Mesendoderm (in vitro differentiated cells): ENCODE data around the gene NOS2.
A peak's percentile ranks its signal among the peaks of the same experiment; 100 is the strongest.

Source experiments
- DNase-seq: peaks from one replicate; pipeline ENCODE4 v3.0.0; 2013
- H2AK5ac ChIP-seq: 2 replicates; pipeline ENCODE4 v1.6.1; 2013; ENCODE audit warnings: low read length, inconsistent platforms
- H2BK120ac ChIP-seq: 2 replicates; pipeline ENCODE4 v1.6.1; 2013; ENCODE audit warnings: low read depth, mild to moderate bottlenecking, low read length, moderate library complexity, mixed read lengths
- H2BK15ac ChIP-seq: replicated peaks from 2 replicates; pipeline ENCODE4 v1.6.1; 2013; ENCODE audit warnings: low read depth, mild to moderate bottlenecking, moderate library complexity
- H2BK5ac ChIP-seq: 2 replicates; pipeline ENCODE4 v1.6.1; 2013; ENCODE audit warnings: low read length, inconsistent platforms
- H3K18ac ChIP-seq: 2 replicates; pipeline ENCODE4 v1.6.1; 2013; ENCODE audit warnings: mild to moderate bottlenecking, low read length, mixed read lengths
- H3K23ac ChIP-seq: one replicate; pipeline ENCODE4 v1.6.1; 2013; ENCODE audit warnings: low read length
- H3K27ac ChIP-seq: 2 replicates; pipeline ENCODE4 v1.5.1; 2013; ENCODE audit warnings: low read depth, mild to moderate bottlenecking, inconsistent platforms, low read length, moderate library complexity
- H3K27me3 ChIP-seq: 2 replicates; pipeline ENCODE4 v1.6.1; 2013; ENCODE audit warnings: low read length, control low read depth, mild to moderate bottlenecking, inconsistent platforms; ENCODE audit not compliant: insufficient read depth, poor library complexity
- H3K36me3 ChIP-seq: 2 replicates; pipeline ENCODE4 v1.6.1; 2013; ENCODE audit warnings: low read length, inconsistent platforms; ENCODE audit not compliant: control insufficient read depth, insufficient read depth
- H3K4ac ChIP-seq: one replicate; pipeline ENCODE4 v1.6.1; 2013; ENCODE audit warnings: low read depth, mild to moderate bottlenecking, low read length, moderate library complexity
- H3K4me1 ChIP-seq: 2 replicates; pipeline ENCODE4 v1.6.1; 2013; ENCODE audit warnings: low read depth, low read length, inconsistent platforms; ENCODE audit not compliant: control insufficient read depth
- H3K4me2 ChIP-seq: 2 replicates; pipeline ENCODE4 v1.6.1; 2013; ENCODE audit warnings: low read length
- H3K4me3 ChIP-seq: 2 replicates; pipeline ENCODE4 v1.5.1; 2013; ENCODE audit warnings: mild to moderate bottlenecking, low read length
- H3K56ac ChIP-seq: one replicate; pipeline ENCODE4 v1.6.1; 2013; ENCODE audit warnings: low read length
- H3K79me1 ChIP-seq: 2 replicates; pipeline ENCODE4 v1.6.1; 2013; ENCODE audit warnings: low read length, inconsistent platforms
- H3K79me2 ChIP-seq: 2 replicates; pipeline ENCODE4 v1.6.1; 2013; ENCODE audit warnings: mild to moderate bottlenecking, low read length; ENCODE audit not compliant: control insufficient read depth, insufficient read depth
- H3K9ac ChIP-seq: 2 replicates; pipeline ENCODE4 v1.6.1; 2013; ENCODE audit warnings: low read length, inconsistent platforms
- H4K5ac ChIP-seq: one replicate; pipeline ENCODE4 v1.6.1; 2013; ENCODE audit warnings: low read length
- H4K8ac ChIP-seq: one replicate; pipeline ENCODE4 v1.6.1; 2013; ENCODE audit warnings: low read depth, mild to moderate bottlenecking, control low read depth, low read length, moderate library complexity
- WGBS: extraction: QIAGEN DNeasy Blood & Tissue Kit; methylation state at CpG from one replicate; pipeline ENCODE4 v1.1.7; 2013; ENCODE audit warnings: low lambda C conversion rate, missing lambda C conversion rate; ENCODE audit not compliant: insufficient coverage; ENCODE audit errors: extremely low coverage; 5-methylcytosine and 5-hydroxymethylcytosine counted together

Gene NOS2

DNA sequence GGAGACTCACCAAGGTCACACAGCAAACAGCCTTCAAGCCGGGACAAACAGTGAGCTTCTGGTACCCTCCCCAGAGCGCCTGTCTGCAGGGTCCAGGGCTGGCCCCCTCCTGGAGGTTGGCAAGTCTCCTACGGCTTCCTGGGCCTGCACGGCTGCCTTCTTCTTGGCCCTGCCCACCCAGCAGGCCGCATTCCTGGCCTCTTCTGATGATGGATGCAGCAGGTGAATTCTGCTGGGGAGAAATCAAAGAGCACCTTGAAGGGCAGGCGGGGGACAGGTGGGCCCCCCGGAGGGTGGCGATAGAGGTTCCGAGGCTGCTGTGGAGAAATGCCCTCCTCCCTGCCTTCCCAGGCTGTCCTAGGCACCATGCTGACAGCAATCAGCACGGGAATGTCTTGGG is 3.8 kb upstream of the NOS2 start:
- no peak overlapping the region for H2BK5ac ChIP-seq
- H3K23ac ChIP-seq = no peak overlapping the region
- H3K9ac ChIP-seq = no peak overlapping the region
- H3K27me3 ChIP-seq = no peaks in the 10 kb centered on the region
- DNase-seq = no peak
- no peaks in the 10 kb centered on the region for H3K4me1 ChIP-seq
- H3K4me2 ChIP-seq = no peak overlapping the region
- H3K56ac ChIP-seq = no peak overlapping the region
- H3K4ac ChIP-seq = no peak overlapping the region
- H3K18ac ChIP-seq = no peak overlapping the region
- no peak overlapping the region for H3K4me3 ChIP-seq
- no CpG with 5 or more reads among the region's 10 CpGs for WGBS
- no peak overlapping the region for H4K8ac ChIP-seq
- no peaks in the 10 kb centered on the region for H3K79me1 ChIP-seq
- no peak overlapping the region for H2BK15ac ChIP-seq
- H3K36me3 ChIP-seq = no peaks in the 10 kb centered on the region
- no peak overlapping the region for H3K27ac ChIP-seq
- no peaks in the 10 kb centered on the region for H3K79me2 ChIP-seq
- no peak overlapping the region for H2AK5ac ChIP-seq
- H2BK120ac ChIP-seq = no peak overlapping the region
- H4K5ac ChIP-seq = no peak overlapping the region

DNA sequence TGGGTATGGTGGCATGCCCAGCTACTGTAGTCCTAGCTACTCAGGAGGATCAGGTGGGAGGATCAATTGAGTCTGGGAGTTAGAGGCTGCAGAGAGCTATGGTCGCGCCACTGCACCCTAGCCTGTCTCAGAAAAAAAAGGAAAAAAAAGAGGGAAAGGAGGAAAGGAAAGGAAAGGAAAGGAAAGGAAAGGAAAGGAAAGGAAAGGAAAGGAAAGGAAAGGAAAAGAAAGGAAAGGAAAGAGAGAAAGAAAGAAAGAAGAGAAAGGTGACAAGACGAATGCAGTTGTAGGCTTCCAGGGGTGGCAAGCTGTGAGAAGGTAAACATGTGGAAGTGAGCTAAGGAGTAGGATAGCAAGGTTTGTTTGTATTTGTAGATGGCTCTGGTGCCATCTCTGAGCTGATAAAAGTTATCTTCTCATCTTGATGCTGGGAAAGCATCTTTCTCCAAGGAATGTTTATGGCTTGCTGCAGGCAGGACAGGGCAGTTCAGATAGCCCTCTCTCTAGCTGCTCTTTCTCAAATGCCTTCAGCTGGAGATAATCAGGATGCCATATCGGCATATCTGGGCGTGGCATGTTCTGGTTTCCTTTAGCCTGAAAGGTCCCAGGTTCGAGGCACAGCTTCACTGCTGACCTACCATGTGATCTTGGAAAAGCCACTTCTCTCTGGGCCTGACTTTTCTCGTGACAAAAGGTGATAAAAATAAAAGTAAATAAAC is 2.8 kb upstream of the NOS2 start:
- H3K4me2 ChIP-seq = no peak overlapping the region
- no peak overlapping the region for H2AK5ac ChIP-seq
- no peaks in the 10 kb centered on the region for H3K27me3 ChIP-seq
- peak; percentile 35 for DNase-seq
- H4K8ac ChIP-seq = no peak overlapping the region
- H4K5ac ChIP-seq = no peak overlapping the region
- no peak overlapping the region for H3K9ac ChIP-seq
- H2BK120ac ChIP-seq = no peak overlapping the region
- no peak overlapping the region for H2BK5ac ChIP-seq
- H3K27ac ChIP-seq = no peak overlapping the region
- no peak overlapping the region for H3K23ac ChIP-seq
- no peak overlapping the region for H3K4ac ChIP-seq
- no peaks in the 10 kb centered on the region for H3K4me1 ChIP-seq
- H2BK15ac ChIP-seq = no peak overlapping the region
- no peak overlapping the region for H3K4me3 ChIP-seq
- no peaks in the 10 kb centered on the region for H3K79me1 ChIP-seq
- H3K79me2 ChIP-seq = no peaks in the 10 kb centered on the region
- no peaks in the 10 kb centered on the region for H3K36me3 ChIP-seq
- no peak overlapping the region for H3K18ac ChIP-seq
- no peak overlapping the region for H3K56ac ChIP-seq
- no CpG with 5 or more reads among the region's 7 CpGs for WGBS

DNA sequence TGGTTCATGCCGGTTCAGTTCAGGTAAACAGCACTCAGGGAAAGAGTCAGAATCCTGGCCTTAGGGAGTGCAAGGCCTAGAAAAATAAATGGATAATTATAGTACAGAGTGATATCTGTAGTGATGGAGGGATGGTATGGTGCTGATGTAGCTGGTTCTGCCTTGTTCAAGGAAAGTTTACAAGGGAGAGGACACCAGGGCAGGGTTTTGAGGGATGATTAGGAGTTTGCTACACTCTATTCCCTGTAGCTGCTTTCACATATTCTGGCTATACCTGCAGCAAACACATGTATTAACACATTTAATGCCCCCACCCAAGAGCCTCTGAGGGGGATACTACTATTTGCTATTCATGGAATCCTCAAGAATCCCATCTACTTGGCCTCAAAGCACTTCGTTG is 1.7 kb upstream of the NOS2 start:
- Histone ChIP-seq H3K4me3 (no peak overlapping the region), H3K27me3 (no peaks in the 10 kb centered on the region), H3K56ac (no peak overlapping the region), H2BK120ac (no peak overlapping the region), H3K9ac (no peak overlapping the region), H3K18ac (no peak overlapping the region), H2BK15ac (no peak overlapping the region), H3K36me3 (no peaks in the 10 kb centered on the region), H3K4me1 (no peaks in the 10 kb centered on the region), H3K79me2 (no peaks in the 10 kb centered on the region), H3K23ac (no peak overlapping the region), H3K4me2 (no peak overlapping the region), H3K4ac (no peak overlapping the region), H3K79me1 (no peaks in the 10 kb centered on the region), H2BK5ac (no peak overlapping the region), H4K8ac (no peak overlapping the region), H2AK5ac (no peak overlapping the region), H4K5ac (no peak overlapping the region), H3K27ac (no peak overlapping the region)
- WGBS = no CpG with 5 or more reads among the region's 2 CpGs
- no peak for DNase-seq

DNA sequence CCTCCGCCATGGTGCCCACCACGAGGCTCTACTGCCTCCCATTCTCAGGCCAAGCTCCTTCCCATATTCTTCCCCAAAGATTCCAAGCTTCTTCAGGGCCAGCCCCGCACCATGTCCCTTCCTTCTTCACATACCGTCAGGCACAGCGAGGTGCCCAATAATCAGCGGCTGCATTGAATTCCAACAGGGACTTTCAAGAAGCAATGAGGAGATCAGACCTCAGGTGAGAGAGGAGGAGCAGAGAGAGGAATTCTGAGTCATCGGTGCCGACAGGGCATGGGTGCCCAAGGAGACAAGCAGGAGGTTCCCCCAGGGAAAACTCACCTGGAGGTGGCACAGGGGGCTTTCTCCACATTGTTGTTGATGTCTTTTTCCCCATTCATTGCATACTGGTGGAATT is 2.0 kb downstream of the NOS2 start:
- Histone ChIP-seq H3K9ac (no peak overlapping the region), H3K79me1 (no peaks in the 10 kb centered on the region), H3K27ac (no peak overlapping the region), H3K36me3 (no peaks in the 10 kb centered on the region), H4K5ac (no peak overlapping the region), H3K4me3 (no peak overlapping the region), H2BK15ac (no peak overlapping the region), H3K27me3 (no peaks in the 10 kb centered on the region), H3K79me2 (no peaks in the 10 kb centered on the region), H3K56ac (no peak overlapping the region), H2BK120ac (no peak overlapping the region), H4K8ac (no peak overlapping the region), H3K4me1 (no peaks in the 10 kb centered on the region), H3K23ac (no peak overlapping the region), H2BK5ac (no peak overlapping the region), H3K18ac (no peak overlapping the region), H3K4me2 (no peak overlapping the region), H2AK5ac (no peak overlapping the region), H3K4ac (no peak overlapping the region)
- DNase-seq = peak; percentile 35
- WGBS = no CpG with 5 or more reads among the region's 8 CpGs

DNA sequence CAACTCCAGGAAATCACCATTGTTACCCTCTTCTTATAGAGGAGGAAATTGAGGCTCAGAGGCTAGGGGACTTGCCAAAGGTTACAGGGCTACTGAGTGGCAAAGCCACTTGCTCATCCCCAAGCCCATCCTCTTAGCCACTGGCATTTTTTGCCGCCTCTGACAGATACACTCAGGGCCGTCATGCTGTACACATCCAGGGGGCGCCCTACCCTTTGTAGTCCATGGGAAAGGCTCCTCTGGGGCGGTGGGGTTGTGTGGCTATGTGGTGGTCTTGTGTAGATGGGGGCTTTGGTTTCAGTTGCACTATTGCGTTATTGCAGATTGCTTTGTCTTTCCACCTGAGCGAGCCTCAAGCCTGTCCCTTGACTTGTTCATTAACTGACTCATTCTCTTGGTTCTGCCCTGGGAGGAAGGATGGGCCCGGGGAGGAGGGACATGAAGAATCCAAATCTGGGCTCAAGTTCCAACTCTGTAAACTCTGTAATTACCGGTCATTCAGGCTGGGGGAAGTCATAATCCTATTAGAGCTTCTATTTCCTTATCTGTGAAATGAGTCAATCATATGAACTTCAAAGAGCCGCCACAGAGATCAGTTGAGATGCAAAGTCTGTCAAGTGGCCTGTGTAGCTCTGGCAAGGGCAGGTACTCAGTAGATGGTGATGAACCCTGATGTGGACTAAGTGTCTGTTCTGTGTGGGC is 2.8 kb downstream of the NOS2 start:
- Histone ChIP-seq H3K27ac (no peak overlapping the region), H4K5ac (no peak overlapping the region), H3K79me1 (no peaks in the 10 kb centered on the region)

More for the DNA sequence above, 2.8 kb downstream of the NOS2 start:
- H3K9ac ChIP-seq = no peak overlapping the region
- no peak overlapping the region for H4K8ac ChIP-seq
- H3K4ac ChIP-seq = no peak overlapping the region
- DNase-seq = no peak
- no peak overlapping the region for H3K4me2 ChIP-seq
- no peak overlapping the region for H3K56ac ChIP-seq
- H2AK5ac ChIP-seq = no peak overlapping the region
- no peaks in the 10 kb centered on the region for H3K36me3 ChIP-seq
- no peak overlapping the region for H2BK5ac ChIP-seq
- H2BK120ac ChIP-seq = no peak overlapping the region
- H2BK15ac ChIP-seq = no peak overlapping the region
- no peak overlapping the region for H3K23ac ChIP-seq
- H3K4me3 ChIP-seq = no peak overlapping the region
- WGBS = no CpG with 5 or more reads among the region's 9 CpGs
- H3K79me2 ChIP-seq = no peaks in the 10 kb centered on the region
- no peaks in the 10 kb centered on the region for H3K4me1 ChIP-seq
- H3K18ac ChIP-seq = no peak overlapping the region
- peaks cover 2% of the 10 kb centered on the region for H3K27me3 ChIP-seq
